Measurements from ENCODE around the gene CACNA1F.

- TF ChIP-seq POLR2A (IDR thresholded peaks at IDR 0.05; ENCODE audit: low read depth, low read length) (no peak), CTCF (IDR thresholded peaks at IDR 0.05 in 2 of 3, conservative IDR thresholded peaks at IDR 0.05 in 1 of 3; ENCODE audit: control insufficient read depth in 2 of 3, extremely low read depth in 1 of 3, insufficient read depth in 1 of 3, low read depth in 3 of 3, low read length in 3 of 3) (no peak), LARP7 (IDR thresholded peaks at IDR 0.05) (no peak), MAX (IDR thresholded peaks at IDR 0.05; ENCODE audit: low read depth, low read length) (no peak), REST (IDR thresholded peaks at IDR 0.05; ENCODE audit: low read depth, low read length) (no peak), CHD2 (IDR thresholded peaks at IDR 0.05; ENCODE audit: borderline replicate concordance, low read depth, low read length) (no peak)
Measured at GRCh38 chrX:49243166-49243565, 10.0 kb upstream of the CACNA1F start.

Measured in GM12878 (cell line).